Measurements from ENCODE around the gene AP1M1. TPM values are rescaled to one million over a fixed set of nuclear protein-coding genes. Genes with fewer than 3 reads are reported as not detected.
A peak's percentile ranks its signal among the peaks of the same experiment; 100 is the strongest.
"Not testable (repeated sequence)": the region's sequence is repeated elsewhere in the genome, so short reads cannot be mapped to it uniquely, and the experiment has no call there.

AP1M1 gene
- total RNA-seq, 4 donors from 2014 or later = 21.2 to 80.9 (median 32.7) TPM

DNA sequence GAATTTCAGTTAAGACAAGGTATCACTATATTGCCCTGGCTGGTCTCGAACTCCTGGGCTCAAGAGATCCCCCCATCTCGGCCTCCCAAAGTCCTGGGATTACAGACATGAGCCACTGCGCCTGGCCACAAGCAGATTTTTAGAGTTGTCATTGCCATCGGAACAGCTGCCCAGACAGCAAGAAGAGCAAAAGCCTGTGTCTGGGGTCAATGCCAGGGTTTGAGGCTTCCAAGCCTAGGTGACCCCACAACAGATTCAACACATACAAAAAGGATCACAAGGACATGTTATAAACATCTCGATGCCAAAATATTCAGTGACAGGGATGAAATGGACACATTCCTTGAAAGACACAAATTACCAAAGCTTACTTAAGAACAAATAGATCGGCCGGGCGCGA lies 86.8 kb downstream of the AP1M1 start:
- intact Hi-C loops (cut with DNase I; ENCODE audit: low total_unique reads) = no loop called here
- no peak for TF ChIP-seq POLR2A (IDR thresholded peaks at IDR 0.05)
- TF ChIP-seq, protein P1, sequence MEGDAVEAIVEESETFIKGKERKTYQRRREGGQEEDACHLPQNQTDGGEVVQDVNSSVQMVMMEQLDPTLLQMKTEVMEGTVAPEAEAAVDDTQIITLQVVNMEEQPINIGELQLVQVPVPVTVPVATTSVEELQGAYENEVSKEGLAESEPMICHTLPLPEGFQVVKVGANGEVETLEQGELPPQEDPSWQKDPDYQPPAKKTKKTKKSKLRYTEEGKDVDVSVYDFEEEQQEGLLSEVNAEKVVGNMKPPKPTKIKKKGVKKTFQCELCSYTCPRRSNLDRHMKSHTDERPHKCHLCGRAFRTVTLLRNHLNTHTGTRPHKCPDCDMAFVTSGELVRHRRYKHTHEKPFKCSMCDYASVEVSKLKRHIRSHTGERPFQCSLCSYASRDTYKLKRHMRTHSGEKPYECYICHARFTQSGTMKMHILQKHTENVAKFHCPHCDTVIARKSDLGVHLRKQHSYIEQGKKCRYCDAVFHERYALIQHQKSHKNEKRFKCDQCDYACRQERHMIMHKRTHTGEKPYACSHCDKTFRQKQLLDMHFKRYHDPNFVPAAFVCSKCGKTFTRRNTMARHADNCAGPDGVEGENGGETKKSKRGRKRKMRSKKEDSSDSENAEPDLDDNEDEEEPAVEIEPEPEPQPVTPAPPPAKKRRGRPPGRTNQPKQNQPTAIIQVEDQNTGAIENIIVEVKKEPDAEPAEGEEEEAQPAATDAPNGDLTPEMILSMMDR (IDR thresholded peaks at IDR 0.05) = no peak
- Histone ChIP-seq H3K27me3 (no peaks in the 10 kb centered on the region), H3K4me1 (no peaks in the 10 kb centered on the region), H3K36me3 (no peaks in the 10 kb centered on the region), H3K27ac (peak overlapping the region; percentile 98), H3K4me3 (no peak overlapping the region), H3K9me3 (no peaks in the 10 kb centered on the region)
- no peak for DNase-seq

- H3K27ac ChIP-seq = peak overlapping the region; percentile 98
- H3K4me1 ChIP-seq; H3K27me3 ChIP-seq; H3K4me3 ChIP-seq; intact Hi-C loops (cut with DNase I; ENCODE audit: low total_unique reads); H3K36me3 ChIP-seq; DNase-seq; H3K9me3 ChIP-seq: not testable (repeated sequence)
Observed at GRCh38 chr19:16285079-16285478, 87.4 kb downstream of the AP1M1 start.

GRCh38 chr19:16285769-16286498 lies 88.2 kb downstream of the AP1M1 start:
- Histone ChIP-seq H3K27ac (peak overlapping the region; percentile 98), H3K27me3 (no peaks in the 10 kb centered on the region), H3K36me3 (no peaks in the 10 kb centered on the region), H3K4me3 (no peak overlapping the region), H3K9me3 (no peaks in the 10 kb centered on the region), H3K4me1 (no peaks in the 10 kb centered on the region)
- intact Hi-C loops (cut with DNase I; ENCODE audit: low total_unique reads) = no loop called here
- peak in 1 of 2 donors; percentile 32 for DNase-seq
- TF ChIP-seq POLR2A (IDR thresholded peaks at IDR 0.05) = peak in 1 of 2 donors; percentile 14
- TF ChIP-seq, protein P1 (IDR thresholded peaks at IDR 0.05) = no peak

GRCh38 chr19:16288544-16288943 lies 90.8 kb downstream of the AP1M1 start:
- no peak for DNase-seq
- intact Hi-C loops (cut with DNase I; ENCODE audit: low total_unique reads) = no loop called here
- Histone ChIP-seq H3K27ac (no peak overlapping the region), H3K9me3 (no peaks in the 10 kb centered on the region), H3K4me1 (no peaks in the 10 kb centered on the region), H3K27me3 (no peaks in the 10 kb centered on the region), H3K36me3 (no peaks in the 10 kb centered on the region), H3K4me3 (no peak overlapping the region)
- TF ChIP-seq, protein P1 (IDR thresholded peaks at IDR 0.05) = no peak
- no peak for TF ChIP-seq POLR2A (IDR thresholded peaks at IDR 0.05)

DNA sequence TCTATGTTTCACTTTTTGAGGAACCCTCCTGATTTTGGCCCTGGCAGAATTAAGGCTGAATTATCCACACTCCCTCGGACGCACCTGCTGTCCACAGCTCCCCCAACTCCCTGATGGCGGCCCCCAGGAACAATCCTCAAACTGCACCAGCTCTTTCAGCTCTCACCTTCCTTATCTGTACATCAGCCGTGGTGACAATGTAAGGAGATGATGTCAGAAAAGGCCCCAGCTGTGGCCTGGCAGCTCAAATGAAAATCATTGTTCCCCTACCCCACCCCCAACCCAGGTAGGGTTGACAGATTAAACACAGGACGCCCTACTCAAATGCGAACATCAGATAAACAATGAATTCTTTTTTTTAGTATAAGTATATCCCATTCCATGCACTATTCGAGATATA lies 91.9 kb downstream of the AP1M1 start:
- H3K27ac ChIP-seq = no peak overlapping the region
- no peak for TF ChIP-seq POLR2A (IDR thresholded peaks at IDR 0.05)
- TF ChIP-seq, protein P1 (IDR thresholded peaks at IDR 0.05) = no peak
- no peak overlapping the region for H3K4me3 ChIP-seq
- H3K4me1 ChIP-seq = peaks cover 5 to 7% of the 10 kb centered on the region in 2 donors
- H3K36me3 ChIP-seq = no peaks in the 10 kb centered on the region
- H3K27me3 ChIP-seq = no peaks in the 10 kb centered on the region
- no peaks in the 10 kb centered on the region for H3K9me3 ChIP-seq
- intact Hi-C loops (cut with DNase I; ENCODE audit: low total_unique reads) = no loop called here
- no peak for DNase-seq

Measured in uterus (tissue), 4 donors.